GM21447 (cell line): Measurements from ENCODE around the gene HIP1.
"Not testable (repeated sequence)": the region's sequence is repeated elsewhere in the genome, so short reads cannot be mapped to it uniquely, and the experiment has no call there.

Experiments
- ATAC-seq: cut with Tn5 transposase; IDR thresholded peaks from one replicate; pipeline ENCODE4 v1.9.1; 2021; ENCODE audit not compliant: unreplicated experiment

The HIP1 gene

GRCh38 chr7:75716992-75717626 is 21.6 kb downstream of the HIP1 start:
- no peak for ATAC-seq

GRCh38 chr7:75715864-75716263 is 22.9 kb downstream of the HIP1 start:
- no peak for ATAC-seq

- ATAC-seq, result no peak
Measured at GRCh38 chr7:75712517-75713361, 26.0 kb downstream of the HIP1 start.

GRCh38 chr7:75711656-75712514 is 26.9 kb downstream of the HIP1 start:
- ATAC-seq, result no peak

- ATAC-seq, result no peak
Measured at GRCh38 chr7:75711076-75711475, 27.7 kb downstream of the HIP1 start.

GRCh38 chr7:75704928-75705327 is 33.8 kb downstream of the HIP1 start:
- no peak for ATAC-seq

GRCh38 chr7:75702515-75702914 is 36.2 kb downstream of the HIP1 start:
- ATAC-seq, result no peak

GRCh38 chr7:75699993-75700392 is 38.7 kb downstream of the HIP1 start:
- no peak for ATAC-seq

GRCh38 chr7:75698358-75698757 is 40.4 kb downstream of the HIP1 start:
- no peak for ATAC-seq

- no peak for ATAC-seq
Measured at GRCh38 chr7:75696263-75697037, 42.3 kb downstream of the HIP1 start.

GRCh38 chr7:75694638-75695399 is 43.9 kb downstream of the HIP1 start:
- no peak for ATAC-seq

- not testable (repeated sequence) for ATAC-seq
Measured at GRCh38 chr7:75693668-75694067, 45.1 kb downstream of the HIP1 start.

- ATAC-seq, result no peak
Measured at GRCh38 chr7:75691793-75692543, 46.8 kb downstream of the HIP1 start.

GRCh38 chr7:75690121-75690523 is 48.6 kb downstream of the HIP1 start:
- no peak for ATAC-seq

GRCh38 chr7:75689246-75690099 is 49.3 kb downstream of the HIP1 start:
- no peak for ATAC-seq

GRCh38 chr7:75688200-75689136 is 50.3 kb downstream of the HIP1 start:
- no peak for ATAC-seq
